Measurements from ENCODE around the gene LYPD1. TPM values are rescaled to one million over a fixed set of nuclear protein-coding genes. Genes with fewer than 3 reads are reported as not detected.

LYPD1 gene
- total and polyA plus RNA-seq, 2 of the 4 experiments (the other 2 are of a cell fraction) = 66.1 to 87.6 TPM

GRCh38 chr2:132667706-132668105 lies 2.3 kb downstream of the LYPD1 start:
- Histone ChIP-seq H3K9me3 (ENCODE audit: control insufficient read depth, insufficient read depth, low read length) (no peaks in the 10 kb centered on the region), H3K23ac (ENCODE audit: low read depth, low read length) (peak overlapping the region; percentile 91), H2BK5ac (ENCODE audit: low read depth, low read length, poor library complexity, severe bottlenecking) (no peak overlapping the region), H3K27me3 (ENCODE audit: control insufficient read depth, insufficient read depth, low read length) (no peaks in the 10 kb centered on the region), H3K56ac (ENCODE audit: extremely low read depth, insufficient read depth, low read length) (peak overlapping the region; percentile 39; the same call in 1 of the 2 replicates), H4K20me1 (ENCODE audit: insufficient read depth, low read length) (peaks cover 9% of the 10 kb centered on the region), H3K79me1 (ENCODE audit: low read depth in 1 of 2, low read length in 2 of 2) (peaks cover 20 to 47% of the 10 kb centered on the region in 2 experiments), H2BK15ac (ENCODE audit: low read depth, low read length) (no peak overlapping the region), H4K8ac (ENCODE audit: low read depth in 2 of 2, low read length in 2 of 2) (peak overlapping the region in 1 of 2 experiments; percentile 2; a peak in 1 of 4 replicates), H2AK9ac (replicated peaks; ENCODE audit: low read depth, low read length, poor library complexity) (no peak overlapping the region), H3K9me1 (ENCODE audit: insufficient read depth, low read length) (peaks cover 8% of the 10 kb centered on the region), H3K27ac (ENCODE audit: insufficient read depth, low read length) (no peak overlapping the region), H3K4me1 (ENCODE audit: control insufficient read depth, insufficient read depth, low read length) (peaks cover 13% of the 10 kb centered on the region), H3K4ac (ENCODE audit: low read depth, low read length) (peak overlapping the region; percentile 38), H2AFZ (replicated peaks; ENCODE audit: low read length, poor library complexity) (no peak overlapping the region), H2AK5ac (ENCODE audit: low read depth, low read length) (0 out of 2 replicates have a peak overlapping the region, but pooled peaks have one; percentile 16), H3K36me3 (ENCODE audit: control insufficient read depth, insufficient read depth, low read length) (no peaks in the 10 kb centered on the region; the same call in 1 of the 2 replicates), H3K18ac (ENCODE audit: low read depth, low read length) (no peak overlapping the region), H2BK20ac (ENCODE audit: low read depth, low read length) (0 out of 2 replicates have a peak overlapping the region, but pooled peaks have one; percentile 12), H4K5ac (ENCODE audit: low read depth, low read length) (no peak overlapping the region), H3K14ac (replicated peaks; ENCODE audit: low read depth, low read length) (peak overlapping the region; percentile 73; the same call in 1 of the 2 replicates), H3K4me3 (ENCODE audit: insufficient read depth, low read depth, low read length) (no peak overlapping the region), H4K91ac (ENCODE audit: insufficient read depth, low read depth, low read length) (0 out of 2 replicates have a peak overlapping the region, but pooled peaks have one; percentile 18), H2BK120ac (ENCODE audit: low read depth, low read length) (peak overlapping the region; percentile 22; the same call in 1 of the 2 replicates), H3K9ac (ENCODE audit: low read depth, low read length) (no peak overlapping the region), H3K4me2 (ENCODE audit: low read depth, low read length) (peak overlapping the region; percentile 4)
- intact Hi-C loops (cut with micrococcal nuclease) = no loop called here
- no TSS peak for BruUV-seq (replicated peaks)
- dilution Hi-C loops (cut with HindIII; ENCODE audit: low sequenced_read_pairs, unreplicated experiment) = no loop called here
- ATAC-seq (ENCODE audit: low read depth) (peak; percentile 2; the same call in 1 of the 2 replicates), DNase-seq (peak; percentile 44)
- TF ChIP-seq MAZ (IDR thresholded peaks at IDR 0.05; ENCODE audit: borderline replicate concordance, low read depth, low read length) (no peak), USF2 (IDR thresholded peaks at IDR 0.05; ENCODE audit: low read depth, low read length) (no peak), RFX5 (IDR thresholded peaks at IDR 0.05; ENCODE audit: low read depth, low read length) (no peak), FOS (IDR thresholded peaks at IDR 0.05; ENCODE audit: low read depth, low read length) (no peak), POLR2A (IDR thresholded peaks at IDR 0.05; ENCODE audit: low read depth, low read length) (no peak), BHLHE40 (IDR thresholded peaks at IDR 0.05; ENCODE audit: low read depth, low read length) (no peak), CEBPB (IDR thresholded peaks at IDR 0.05; ENCODE audit: low read depth, low read length) (no peak), SMC3 (IDR thresholded peaks at IDR 0.05; ENCODE audit: low read depth, low read length) (no peak), CHD1 (IDR thresholded peaks at IDR 0.05; ENCODE audit: low read depth, low read length) (no peak), MXI1 (IDR thresholded peaks at IDR 0.05; ENCODE audit: borderline replicate concordance, low read depth, low read length) (no peak), RCOR1 (IDR thresholded peaks at IDR 0.05; ENCODE audit: insufficient replicate concordance, low read length) (no peak), RAD21 (IDR thresholded peaks at IDR 0.05; ENCODE audit: low read length) (no peak), NFE2L2 (IDR thresholded peaks at IDR 0.05; ENCODE audit: low read depth, low read length) (no peak)
- TF ChIP-seq, protein P1, sequence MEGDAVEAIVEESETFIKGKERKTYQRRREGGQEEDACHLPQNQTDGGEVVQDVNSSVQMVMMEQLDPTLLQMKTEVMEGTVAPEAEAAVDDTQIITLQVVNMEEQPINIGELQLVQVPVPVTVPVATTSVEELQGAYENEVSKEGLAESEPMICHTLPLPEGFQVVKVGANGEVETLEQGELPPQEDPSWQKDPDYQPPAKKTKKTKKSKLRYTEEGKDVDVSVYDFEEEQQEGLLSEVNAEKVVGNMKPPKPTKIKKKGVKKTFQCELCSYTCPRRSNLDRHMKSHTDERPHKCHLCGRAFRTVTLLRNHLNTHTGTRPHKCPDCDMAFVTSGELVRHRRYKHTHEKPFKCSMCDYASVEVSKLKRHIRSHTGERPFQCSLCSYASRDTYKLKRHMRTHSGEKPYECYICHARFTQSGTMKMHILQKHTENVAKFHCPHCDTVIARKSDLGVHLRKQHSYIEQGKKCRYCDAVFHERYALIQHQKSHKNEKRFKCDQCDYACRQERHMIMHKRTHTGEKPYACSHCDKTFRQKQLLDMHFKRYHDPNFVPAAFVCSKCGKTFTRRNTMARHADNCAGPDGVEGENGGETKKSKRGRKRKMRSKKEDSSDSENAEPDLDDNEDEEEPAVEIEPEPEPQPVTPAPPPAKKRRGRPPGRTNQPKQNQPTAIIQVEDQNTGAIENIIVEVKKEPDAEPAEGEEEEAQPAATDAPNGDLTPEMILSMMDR (conservative IDR thresholded peaks at IDR 0.05; ENCODE audit: low read depth, low read length) = no peak
- TF ChIP-seq, protein P2, sequence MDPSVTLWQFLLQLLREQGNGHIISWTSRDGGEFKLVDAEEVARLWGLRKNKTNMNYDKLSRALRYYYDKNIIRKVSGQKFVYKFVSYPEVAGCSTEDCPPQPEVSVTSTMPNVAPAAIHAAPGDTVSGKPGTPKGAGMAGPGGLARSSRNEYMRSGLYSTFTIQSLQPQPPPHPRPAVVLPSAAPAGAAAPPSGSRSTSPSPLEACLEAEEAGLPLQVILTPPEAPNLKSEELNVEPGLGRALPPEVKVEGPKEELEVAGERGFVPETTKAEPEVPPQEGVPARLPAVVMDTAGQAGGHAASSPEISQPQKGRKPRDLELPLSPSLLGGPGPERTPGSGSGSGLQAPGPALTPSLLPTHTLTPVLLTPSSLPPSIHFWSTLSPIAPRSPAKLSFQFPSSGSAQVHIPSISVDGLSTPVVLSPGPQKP (IDR thresholded peaks at IDR 0.05; ENCODE audit: borderline replicate concordance, low read depth, low read length) = no peak
- in situ Hi-C loops (cut with MboI; ENCODE audit: low sequenced_read_pairs) = loop anchor here (25.0 kb wide), 2 partner anchors 895 to 1170 kb away; partner anchors contain the start of gene NCKAP5
- CTCF ChIA-PET = interaction anchor here (0.8 to 2.2 kb wide), 5 partner anchors 9 to 121 kb away, joined by 3 to 8 read pairs (median 4); no protein-coding TSS in a partner anchor
- POLR2A ChIA-PET (ENCODE audit: unreplicated experiment) = interaction anchor here (0.6 kb wide), 1 partner anchor 1177 kb away, joined by 4 read pairs; no protein-coding TSS in a partner anchor
- WGBS, 2 experiments (ENCODE audit: extremely low coverage in 2 of 2, insufficient read length in 1 of 2) = no CpG with 5 or more reads among the region's 1 CpG

All from IMR-90 (cell line).